H1 (cell line): ENCODE results near the gene BIRC2. TPM values are rescaled to one million over a fixed set of nuclear protein-coding genes. Genes with fewer than 3 reads are reported as not detected.

Experiments
- CTCF ChIA-PET: fragments of 300-600 bp; sonication (Branson Sonifier 250); formaldehyde crosslinking; loops from one replicate; lab custom pipeline; 2021; ENCODE audit not compliant: partially characterized antibody; lab: Charles Lee
- POLR2A ChIA-PET: fragments of 300-600 bp; sonication (Branson Sonifier 250); formaldehyde crosslinking; loops from one replicate; lab custom pipeline; 2021; ENCODE audit warnings: inconsistent platforms; ENCODE audit not compliant: partially characterized antibody; lab: Charles Lee
- DNase-seq, 2 experiments: peaks; one replicate each; pipeline versions ENCODE4 v3.0.0 to v3.0.0-alpha.2; 2010 to 2022; ENCODE audit warnings: low spot score in 2 of 2, low read depth in 1 of 2, mixed read lengths in 1 of 2
- FAIRE-seq: peaks from 2 replicates; lab custom pipeline; 2011; peaks lifted over from hg19 to GRCh38; lab: Jason Lieb, UNC
- H2AFZ ChIP-seq: 2 replicates; pipeline ENCODE4 v1.8.1; 2012; ENCODE audit warnings: low read length, inconsistent platforms
- H2AK5ac ChIP-seq: 2 replicates; pipeline ENCODE4 v1.6.1; 2013; ENCODE audit warnings: low read depth, low read length
- H2BK120ac ChIP-seq: replicated peaks from 2 replicates; pipeline ENCODE3; 2013; ENCODE audit warnings: low read depth, low read length, inconsistent platforms
- H2BK12ac ChIP-seq: 2 replicates; pipeline ENCODE4 v1.6.1; 2013; ENCODE audit warnings: low read depth, low read length
- H2BK15ac ChIP-seq: 2 replicates; pipeline ENCODE4 v1.6.1; 2013; ENCODE audit warnings: low read length
- H2BK20ac ChIP-seq: 2 replicates; pipeline ENCODE4 v1.6.1; 2013; ENCODE audit warnings: low read length
- H2BK5ac ChIP-seq: 2 replicates; pipeline ENCODE4 v1.6.1; 2013; ENCODE audit warnings: low read depth, low read length
- H3K14ac ChIP-seq: 2 replicates; pipeline ENCODE4 v1.6.1; 2013; ENCODE audit warnings: inconsistent platforms; ENCODE audit not compliant: insufficient read length
- H3K18ac ChIP-seq: 2 replicates; pipeline ENCODE4 v1.6.1; 2013; ENCODE audit warnings: low read length; ENCODE audit errors: extremely low read depth
- H3K23ac ChIP-seq: 2 replicates; pipeline ENCODE4 v1.6.1; 2013; ENCODE audit warnings: inconsistent platforms; ENCODE audit not compliant: insufficient read length
- H3K23me2 ChIP-seq: 2 replicates; pipeline ENCODE4 v1.6.1; 2013; ENCODE audit warnings: low read depth, low read length
- H3K27ac ChIP-seq: 2 replicates; pipeline ENCODE4 v1.6.1; 2011; ENCODE audit warnings: low read depth, low read length, inconsistent platforms
- H3K27me3 ChIP-seq, 4 experiments: replicated peaks in 1 of 4; 1 replicate in 1 of 4; 2 replicates in 3 of 4; pipeline versions ENCODE4 v1.6.1 to v1.8.1; 2011 to 2013; ENCODE audit warnings: low read length in 3 of 4, mild to moderate bottlenecking in 3 of 4, inconsistent platforms in 2 of 4, mixed read lengths in 2 of 4, moderate library complexity in 1 of 4; ENCODE audit not compliant: control insufficient read depth in 3 of 4, insufficient read depth in 3 of 4; ENCODE audit errors: extremely low read depth in 1 of 4
- H3K36me3 ChIP-seq, 4 experiments: 2 replicates each; pipeline versions ENCODE4 v1.6.1 to v1.8.1; 2011 to 2013; ENCODE audit warnings: mild to moderate bottlenecking in 4 of 4, low read length in 3 of 4, moderate library complexity in 2 of 4, control low read depth in 1 of 4, inconsistent platforms in 1 of 4; ENCODE audit not compliant: insufficient read depth in 4 of 4, control insufficient read depth in 2 of 4
- H3K4ac ChIP-seq: replicated peaks from 2 replicates; pipeline ENCODE3; 2013; ENCODE audit warnings: low read length, low read depth, mixed read lengths, inconsistent platforms; ENCODE audit not compliant: insufficient read length
- H3K4me1 ChIP-seq, 4 experiments: replicated peaks in 1 of 4; 1 replicate in 1 of 4; 2 replicates in 3 of 4; pipeline versions ENCODE4 v1.6.1 to v1.8.1; 2011 to 2013; ENCODE audit warnings: low read length in 3 of 4, inconsistent platforms in 2 of 4, mixed read lengths in 1 of 4; ENCODE audit not compliant: insufficient read depth in 4 of 4, control insufficient read depth in 3 of 4
- H3K4me2 ChIP-seq, 2 experiments: 2 replicates each; pipeline versions ENCODE4 v1.6.1 to v1.8.1; 2011 to 2013; ENCODE audit warnings: low read depth in 2 of 2, low read length in 2 of 2, control low read depth in 1 of 2, inconsistent platforms in 1 of 2, mild to moderate bottlenecking in 1 of 2; ENCODE audit not compliant: insufficient read depth in 1 of 2
- H3K4me3 ChIP-seq, 4 experiments: fragments of 200-600, 300-600 bp in 1 of 4; sonication (generic), shearing (Covaris generic), sonication (Bioruptor Twin) in 1 of 4; 2 replicates each; pipeline versions ENCODE4 v1.5.1 to v1.8.1; 2011 to 2016; ENCODE audit warnings: low read length in 4 of 4, low read depth in 3 of 4, control low read depth in 2 of 4, inconsistent platforms in 2 of 4, mild to moderate bottlenecking in 2 of 4, mixed read lengths in 1 of 4, moderate library complexity in 1 of 4; ENCODE audit not compliant: insufficient read depth in 2 of 4; ENCODE audit errors: extremely low read depth in 1 of 4
- H3K56ac ChIP-seq: replicated peaks from 2 replicates; pipeline ENCODE3; 2013; ENCODE audit warnings: low read depth, mild to moderate bottlenecking, mixed read lengths, low read length, inconsistent platforms; ENCODE audit not compliant: insufficient read length
- H3K79me1 ChIP-seq: 2 replicates; pipeline ENCODE4 v1.6.1; 2013; ENCODE audit warnings: low read depth, low read length, control low read depth
- H3K79me2 ChIP-seq, 2 experiments: 2 replicates each; pipeline versions ENCODE4 v1.6.1 to v1.8.1; 2012 to 2013; ENCODE audit warnings: low read length in 2 of 2, mild to moderate bottlenecking in 2 of 2, inconsistent platforms in 1 of 2; ENCODE audit not compliant: insufficient read depth in 2 of 2, control insufficient read depth in 1 of 2
- H3K9ac ChIP-seq, 4 experiments: replicated peaks in 1 of 4; 1 replicate in 1 of 4; 2 replicates in 3 of 4; pipeline versions ENCODE4 v1.6.1 to v1.8.1; 2011 to 2013; ENCODE audit warnings: low read depth in 3 of 4, low read length in 3 of 4, control low read depth in 2 of 4, mild to moderate bottlenecking in 2 of 4, moderate library complexity in 2 of 4, inconsistent platforms in 1 of 4; ENCODE audit errors: extremely low read depth in 1 of 4
- H3K9me3 ChIP-seq, 2 experiments: 2 replicates each; pipeline versions ENCODE4 v1.6.1 to v1.8.1; 2012 to 2013; ENCODE audit warnings: mild to moderate bottlenecking in 2 of 2, moderate library complexity in 2 of 2, control low read depth in 1 of 2, inconsistent platforms in 1 of 2, low read depth in 1 of 2, low read length in 1 of 2, mixed read lengths in 1 of 2; ENCODE audit not compliant: insufficient read depth in 2 of 2
- H4K20me1 ChIP-seq, 2 experiments: replicated peaks in 1 of 2; 2 replicates each; pipeline versions ENCODE3 to v1.8.1; 2011 to 2013; ENCODE audit warnings: inconsistent platforms in 2 of 2, low read length in 2 of 2, mild to moderate bottlenecking in 1 of 2; ENCODE audit not compliant: insufficient read depth in 2 of 2, control insufficient read depth in 1 of 2
- H4K5ac ChIP-seq: 2 replicates; pipeline ENCODE4 v1.6.1; 2013; ENCODE audit warnings: low read length, low read depth, mixed read lengths, inconsistent platforms; ENCODE audit not compliant: insufficient read length
- H4K8ac ChIP-seq: 2 replicates; pipeline ENCODE4 v1.8.0; 2013; ENCODE audit warnings: mild to moderate bottlenecking, moderate library complexity, low read length, inconsistent platforms; ENCODE audit not compliant: insufficient read depth; ENCODE audit errors: extremely low read depth
- H4K91ac ChIP-seq: replicated peaks from 2 replicates; pipeline ENCODE3; 2013; ENCODE audit warnings: low read length, mixed read lengths, inconsistent platforms; ENCODE audit not compliant: insufficient read length
- BCL11A ChIP-seq, 2 experiments: IDR thresholded peaks; one replicate each; pipeline ENCODE4 v1.6.1; 2011; ENCODE audit warnings: low read depth in 2 of 2, low read length in 2 of 2, mild to moderate bottlenecking in 2 of 2
- E2F6 ChIP-seq: IDR thresholded peaks from 2 replicates; pipeline ENCODE4 v1.6.1; 2012; ENCODE audit warnings: inconsistent platforms
- HDAC6 ChIP-seq: IDR thresholded peaks from one replicate; pipeline ENCODE4 v1.7.1; 2012; ENCODE audit warnings: low read depth, mild to moderate bottlenecking, inconsistent platforms, low read length, moderate library complexity
- JUND ChIP-seq: IDR thresholded peaks from 2 replicates; pipeline ENCODE4 v1.6.1; 2011; ENCODE audit warnings: mild to moderate bottlenecking, improper control_type of control experiment, low read length
- RNF2 ChIP-seq: fragments of 200-900, 300-1000 bp; sonication (generic); IDR thresholded peaks from 2 replicates; pipeline ENCODE4 v1.7.1; 2016; ENCODE audit warnings: borderline replicate concordance, low read depth, mild to moderate bottlenecking, antibody characterized with exemption, low read length; ENCODE audit not compliant: poor library complexity, severe bottlenecking; ENCODE audit errors: missing control alignments
- SAP30 ChIP-seq: fragments of 300-600 bp; sonication (generic); IDR thresholded peaks from 2 replicates; pipeline ENCODE4 v1.7.1; 2012; ENCODE audit warnings: low read length, moderate library complexity, mild to moderate bottlenecking, inconsistent platforms; ENCODE audit not compliant: insufficient read depth, insufficient replicate concordance
- SIRT6 ChIP-seq: IDR thresholded peaks from one replicate; pipeline ENCODE4 v1.7.1; 2012; ENCODE audit warnings: low read length, inconsistent platforms
- SRF ChIP-seq: IDR thresholded peaks from 2 replicates; pipeline ENCODE4 v1.6.1; 2011; ENCODE audit warnings: mild to moderate bottlenecking, low read depth, low read length, moderate library complexity
- TBP ChIP-seq: IDR thresholded peaks from 2 replicates; pipeline ENCODE4 v1.6.1; 2011; ENCODE audit warnings: low read depth, low read length, improper control_type of control experiment
- TCF12 ChIP-seq: IDR thresholded peaks from 2 replicates; pipeline ENCODE4 v1.6.1; 2011; ENCODE audit warnings: low read depth, mild to moderate bottlenecking, low read length
- TEAD4 ChIP-seq: IDR thresholded peaks from 2 replicates; pipeline ENCODE4 v1.6.1; 2012; ENCODE audit warnings: low read depth, low read length, inconsistent platforms, mixed read lengths
- ZNF274 ChIP-seq: IDR thresholded peaks from 2 replicates; pipeline ENCODE4 v1.7.0; 2012; ENCODE audit warnings: low read length, borderline replicate concordance; ENCODE audit errors: extremely low read depth
- polyA plus RNA-seq, 7 experiments: library from polyadenylated mRNA; depleted of rRNA in 3 of 7; stranded (reverse) in 5 of 7; unstranded in 2 of 7; fragments of >200 nt in 5 of 7; fragments of 200-250 nt in 2 of 7; gene quantifications; 1 replicate in 5 of 7; 2 replicates in 1 of 7; 4 replicates in 1 of 7; pipeline versions ENCODE4 v1.2.1 to v1.2.3, GENCODE V29; 2011 to 2013; ENCODE audit warnings: missing spikeins in 2 of 7, mixed read lengths in 2 of 7
- total RNA-seq: library from RNA; stranded (reverse); fragmentation: NEBNext Ultra II Directional; extraction: Animal tissue kit (Norgen Biotek cat#: 25700); gene quantifications from 2 replicates; pipeline ENCODE4 v1.2.1, GENCODE V29; 2021
- TF ChIP-seq, protein P1 (sequence below): IDR thresholded peaks from 2 replicates; pipeline ENCODE4 v1.6.1; 2011; ENCODE audit warnings: low read length, improper control_type of control experiment

Gene BIRC2
- total and polyA plus RNA-seq, 2 of the 8 experiments (the other 6 are each of a cell fraction or from before 2014, with no cell fraction given), result 18.4 to 24.7 TPM

GRCh38 chr11:102338479-102339010 is 8.5 kb upstream of the BIRC2 start:
- FAIRE-seq (no peak), DNase-seq (no peak)
- Histone ChIP-seq H3K36me3 (no peaks in the 10 kb centered on the region), H3K14ac (no peak overlapping the region), H3K4me1 (no peaks in the 10 kb centered on the region), H4K91ac (no peak overlapping the region), H2BK15ac (no peak overlapping the region), H4K5ac (no peak overlapping the region), H3K27ac (no peak overlapping the region), H3K9me3 (no peaks in the 10 kb centered on the region), H3K18ac (no peak overlapping the region), H3K56ac (no peak overlapping the region), H3K23me2 (no peaks in the 10 kb centered on the region), H2AFZ (no peak overlapping the region), H4K20me1 (no peaks in the 10 kb centered on the region), H2BK20ac (no peak overlapping the region), H3K4me3 (no peak overlapping the region), H3K4ac (no peak overlapping the region), H3K79me2 (no peaks in the 10 kb centered on the region), H4K8ac (no peak overlapping the region), H2BK12ac (no peak overlapping the region), H3K79me1 (no peaks in the 10 kb centered on the region), H2BK5ac (no peak overlapping the region), H2BK120ac (no peak overlapping the region), H3K23ac (no peak overlapping the region), H3K4me2 (no peak overlapping the region), H3K27me3 (no peaks in the 10 kb centered on the region), H2AK5ac (no peak overlapping the region), H3K9ac (no peak overlapping the region)
- CTCF ChIA-PET, result interaction anchor here (1.0 to 3.8 kb wide), 3 partner anchors 12 to 117 kb away, joined by 3 to 10 read pairs (median 5); no protein-coding TSS in a partner anchor
- POLR2A ChIA-PET, result no interaction called here
- no peak for TF ChIP-seq TBP
- TF ChIP-seq SAP30, result no peak
- TF ChIP-seq E2F6, result no peak
- TF ChIP-seq JUND, result no peak
- no peak for TF ChIP-seq TCF12
- TF ChIP-seq, protein P1, sequence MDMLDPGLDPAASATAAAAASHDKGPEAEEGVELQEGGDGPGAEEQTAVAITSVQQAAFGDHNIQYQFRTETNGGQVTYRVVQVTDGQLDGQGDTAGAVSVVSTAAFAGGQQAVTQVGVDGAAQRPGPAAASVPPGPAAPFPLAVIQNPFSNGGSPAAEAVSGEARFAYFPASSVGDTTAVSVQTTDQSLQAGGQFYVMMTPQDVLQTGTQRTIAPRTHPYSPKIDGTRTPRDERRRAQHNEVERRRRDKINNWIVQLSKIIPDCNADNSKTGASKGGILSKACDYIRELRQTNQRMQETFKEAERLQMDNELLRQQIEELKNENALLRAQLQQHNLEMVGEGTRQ, result no peak
- TF ChIP-seq HDAC6, result no peak
- TF ChIP-seq TEAD4, result no peak
- TF ChIP-seq RNF2, result no peak
- no peak for TF ChIP-seq BCL11A (IDR thresholded peaks at IDR 0.05; ENCODE audit: low read depth in 2 of 2, low read length in 2 of 2)
- no peak for TF ChIP-seq SIRT6
- no peak for TF ChIP-seq SRF
- no peak for TF ChIP-seq ZNF274
